ENCODE data around the gene SH3D19. TPM values are rescaled to one million over a fixed set of nuclear protein-coding genes. Genes with fewer than 3 reads are reported as not detected.

Gene SH3D19
- total RNA-seq, 4 donors from 2014 or later: 35.2 to 316 (median 131) TPM

DNA sequence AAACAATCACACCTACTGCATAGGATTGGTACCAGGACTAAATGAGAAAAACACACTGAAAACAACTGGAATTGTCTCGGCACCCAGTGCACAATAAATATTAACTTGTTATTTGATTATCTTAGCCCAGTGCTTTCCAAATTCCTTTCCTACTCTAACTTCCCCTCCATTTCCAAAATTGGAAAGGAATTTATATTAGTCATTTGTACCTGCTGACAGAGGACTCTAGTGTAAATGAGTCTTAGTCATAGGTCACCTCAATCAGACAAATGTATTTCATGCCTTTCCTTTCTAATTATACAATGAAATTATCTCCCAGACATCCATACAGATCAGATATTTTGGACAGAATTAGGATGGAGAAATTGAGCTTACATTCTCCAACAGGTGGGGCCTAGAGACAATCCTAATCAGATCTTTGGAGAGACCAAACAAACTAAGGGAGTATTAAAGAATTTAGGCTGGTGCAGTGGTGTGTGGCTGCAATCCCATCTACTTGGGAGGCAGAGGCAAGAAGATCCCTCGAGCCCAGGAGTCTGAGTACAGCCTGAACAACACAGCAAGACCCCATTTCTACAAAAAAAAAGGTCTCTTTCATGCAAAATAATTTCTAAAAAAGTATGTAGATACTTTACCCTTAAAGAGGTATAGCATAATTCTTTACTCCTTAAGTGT is 10.1 kb downstream of the SH3D19 start:
- no peaks in the 10 kb centered on the region for H3K9me3 ChIP-seq
- H3K4me3 ChIP-seq: no peak overlapping the region
- H3K36me3 ChIP-seq: no peaks in the 10 kb centered on the region
- no peaks in the 10 kb centered on the region for H3K4me1 ChIP-seq
- intact Hi-C loops (cut with DNase I; ENCODE audit: low total_unique reads): no loop called here
- H3K27me3 ChIP-seq: no peaks in the 10 kb centered on the region
- no peak for DNase-seq
- H3K27ac ChIP-seq: peak overlapping the region in 1 of 2 donors; percentile 63
- no peak for TF ChIP-seq POLR2A (IDR thresholded peaks at IDR 0.05)
- TF ChIP-seq, protein P1, sequence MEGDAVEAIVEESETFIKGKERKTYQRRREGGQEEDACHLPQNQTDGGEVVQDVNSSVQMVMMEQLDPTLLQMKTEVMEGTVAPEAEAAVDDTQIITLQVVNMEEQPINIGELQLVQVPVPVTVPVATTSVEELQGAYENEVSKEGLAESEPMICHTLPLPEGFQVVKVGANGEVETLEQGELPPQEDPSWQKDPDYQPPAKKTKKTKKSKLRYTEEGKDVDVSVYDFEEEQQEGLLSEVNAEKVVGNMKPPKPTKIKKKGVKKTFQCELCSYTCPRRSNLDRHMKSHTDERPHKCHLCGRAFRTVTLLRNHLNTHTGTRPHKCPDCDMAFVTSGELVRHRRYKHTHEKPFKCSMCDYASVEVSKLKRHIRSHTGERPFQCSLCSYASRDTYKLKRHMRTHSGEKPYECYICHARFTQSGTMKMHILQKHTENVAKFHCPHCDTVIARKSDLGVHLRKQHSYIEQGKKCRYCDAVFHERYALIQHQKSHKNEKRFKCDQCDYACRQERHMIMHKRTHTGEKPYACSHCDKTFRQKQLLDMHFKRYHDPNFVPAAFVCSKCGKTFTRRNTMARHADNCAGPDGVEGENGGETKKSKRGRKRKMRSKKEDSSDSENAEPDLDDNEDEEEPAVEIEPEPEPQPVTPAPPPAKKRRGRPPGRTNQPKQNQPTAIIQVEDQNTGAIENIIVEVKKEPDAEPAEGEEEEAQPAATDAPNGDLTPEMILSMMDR (IDR thresholded peaks at IDR 0.05): no peak

DNA sequence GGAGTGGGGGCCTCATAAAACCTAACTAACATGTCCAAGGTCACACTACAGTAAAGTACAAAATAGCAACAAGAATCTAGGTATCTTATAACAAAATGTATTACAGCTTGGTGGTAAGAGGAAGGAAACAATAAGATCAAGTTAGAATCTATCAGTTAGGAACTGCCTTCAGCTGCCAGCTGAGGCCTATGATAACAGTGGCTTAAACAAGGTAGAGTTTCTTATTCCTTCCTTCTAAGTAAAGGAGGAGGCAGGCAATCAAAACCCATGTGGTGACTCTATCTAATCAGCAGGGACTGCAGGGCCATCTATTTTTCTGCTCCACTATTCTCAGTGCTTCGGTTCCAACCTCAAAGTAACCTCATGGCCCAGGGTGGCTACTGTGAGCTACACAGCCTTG is 10.9 kb downstream of the SH3D19 start:
- Histone ChIP-seq H3K36me3 (no peaks in the 10 kb centered on the region), H3K4me1 (no peaks in the 10 kb centered on the region), H3K27me3 (no peaks in the 10 kb centered on the region), H3K27ac (peak overlapping the region in 1 of 2 donors; percentile 63), H3K4me3 (no peak overlapping the region), H3K9me3 (no peaks in the 10 kb centered on the region)
- no peak for DNase-seq
- TF ChIP-seq POLR2A (IDR thresholded peaks at IDR 0.05): no peak
- TF ChIP-seq, protein P1 (IDR thresholded peaks at IDR 0.05): no peak
- intact Hi-C loops (cut with DNase I; ENCODE audit: low total_unique reads): no loop called here

DNA sequence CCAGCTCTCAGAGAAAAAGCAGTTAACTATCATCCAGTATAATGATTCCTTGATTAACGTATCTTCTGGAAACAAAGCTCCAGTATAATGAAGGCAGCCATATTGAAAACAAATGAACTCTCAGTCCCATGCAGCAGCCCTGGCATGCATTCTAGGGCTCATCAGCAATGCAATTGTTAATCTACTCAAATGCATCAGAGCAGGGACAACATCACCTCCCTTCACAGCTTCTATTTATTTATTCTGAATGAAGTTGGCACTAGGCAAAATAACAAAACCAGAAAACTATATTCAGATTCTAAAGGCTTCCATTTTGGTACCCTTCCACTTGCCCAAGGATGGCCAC is 11.4 kb downstream of the SH3D19 start:
- no peaks in the 10 kb centered on the region for H3K36me3 ChIP-seq
- no peak for TF ChIP-seq POLR2A (IDR thresholded peaks at IDR 0.05)
- TF ChIP-seq, protein P1 (IDR thresholded peaks at IDR 0.05): no peak
- DNase-seq: no peak
- H3K9me3 ChIP-seq: no peaks in the 10 kb centered on the region
- H3K27ac ChIP-seq: peak overlapping the region in 1 of 2 donors; percentile 63
- no peak overlapping the region for H3K4me3 ChIP-seq
- intact Hi-C loops (cut with DNase I; ENCODE audit: low total_unique reads): no loop called here
- no peaks in the 10 kb centered on the region for H3K27me3 ChIP-seq
- H3K4me1 ChIP-seq: no peaks in the 10 kb centered on the region

DNA sequence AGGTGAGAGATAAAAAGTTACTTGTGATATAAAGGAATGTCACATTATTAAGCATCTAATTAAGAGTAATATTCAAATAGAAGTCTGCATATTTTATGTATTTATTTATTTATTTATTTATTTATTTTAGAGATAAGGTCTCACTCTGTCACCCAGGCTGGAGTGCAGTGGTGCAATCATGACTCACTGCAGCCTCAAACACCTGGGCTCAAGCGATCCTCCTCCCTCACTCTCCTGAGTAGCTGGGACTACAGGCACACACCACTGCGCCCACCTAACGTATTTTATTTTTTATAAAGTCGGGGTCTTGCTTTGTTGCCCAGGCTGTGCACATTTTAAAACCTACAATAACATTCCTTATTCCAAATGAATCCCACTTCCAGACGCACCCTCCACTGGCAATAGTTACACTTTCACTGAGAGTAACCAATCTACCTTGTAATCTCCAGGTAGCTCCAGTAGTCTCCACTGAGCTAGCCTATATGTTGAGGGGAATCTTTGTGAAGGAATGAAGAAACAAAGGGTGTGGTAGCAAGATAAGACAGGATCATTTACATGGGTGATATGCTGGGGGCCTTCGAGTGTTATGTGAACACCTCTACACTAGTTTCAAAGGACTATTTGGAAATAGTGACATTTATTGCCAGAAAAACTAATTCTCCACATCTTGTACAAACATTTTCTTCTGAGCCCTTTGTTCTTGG is 11.9 kb downstream of the SH3D19 start:
- no peak overlapping the region for H3K27ac ChIP-seq
- no peak for DNase-seq
- H3K4me3 ChIP-seq: no peak overlapping the region
- TF ChIP-seq, protein P1 (IDR thresholded peaks at IDR 0.05): no peak
- TF ChIP-seq POLR2A (IDR thresholded peaks at IDR 0.05): no peak
- intact Hi-C loops (cut with DNase I; ENCODE audit: low total_unique reads): no loop called here
- H3K9me3 ChIP-seq: no peaks in the 10 kb centered on the region
- no peaks in the 10 kb centered on the region for H3K4me1 ChIP-seq
- H3K36me3 ChIP-seq: no peaks in the 10 kb centered on the region
- no peaks in the 10 kb centered on the region for H3K27me3 ChIP-seq

DNA sequence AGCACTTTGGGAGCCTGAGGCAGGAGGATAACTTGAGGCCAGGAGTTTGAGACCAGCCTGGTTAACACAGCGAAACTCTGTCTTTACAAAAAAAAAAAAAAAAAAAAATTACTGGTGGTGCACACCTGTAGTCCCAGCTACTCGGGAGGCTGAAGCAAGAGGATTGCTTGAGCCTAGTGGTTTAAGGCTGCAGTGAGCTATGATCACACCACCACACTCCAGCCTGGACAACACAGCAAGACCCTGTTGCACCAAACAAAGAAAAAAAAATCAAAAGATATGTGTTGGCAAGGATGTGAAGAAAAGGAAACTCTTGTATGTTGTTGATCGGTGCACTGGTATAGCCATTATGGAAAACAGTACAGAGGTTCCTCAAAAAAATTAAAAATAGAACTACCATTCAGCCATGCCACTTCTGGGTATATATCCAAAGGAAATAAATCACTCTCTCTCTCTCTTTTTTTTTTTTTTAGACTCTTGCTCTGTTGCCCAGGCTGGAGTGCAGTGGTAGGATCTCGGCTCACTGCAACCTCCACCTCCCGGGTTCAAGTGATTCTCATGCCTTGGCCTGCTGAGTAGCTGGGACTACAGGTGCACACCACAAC is 15.2 kb downstream of the SH3D19 start:
- Histone ChIP-seq H3K36me3 (no peaks in the 10 kb centered on the region), H3K27me3 (no peaks in the 10 kb centered on the region), H3K4me3 (no peak overlapping the region), H3K4me1 (peaks cover 0 to 7% of the 10 kb centered on the region in 2 donors), H3K27ac (no peak overlapping the region), H3K9me3 (no peaks in the 10 kb centered on the region)
- no peak for DNase-seq
- no peak for TF ChIP-seq POLR2A (IDR thresholded peaks at IDR 0.05)
- TF ChIP-seq, protein P1 (IDR thresholded peaks at IDR 0.05): no peak
- intact Hi-C loops (cut with DNase I; ENCODE audit: low total_unique reads): no loop called here

Measured in uterus (tissue), 4 donors.